A549 (cell line): ENCODE results near the gene PTPRN2. TPM values are rescaled to one million over a fixed set of nuclear protein-coding genes. Genes with fewer than 3 reads are reported as not detected.

Experiments used
- ATAC-seq, 2 experiments: fragments of 200-7000 bp in 1 of 2; fragments of >200 bp in 1 of 2; cut with Nextera tagmentation in 1 of 2; cut with Tn5 transposase in 1 of 2; 3 replicates each; pipeline versions ENCODE4 v1.8.0 to v1.9.1; 2018 to 2020; ENCODE audit warnings: mild to moderate bottlenecking in 1 of 2, moderate library complexity in 1 of 2
- CTCF ChIA-PET: fragments of 300-600 bp; sonication (Branson Sonifier 250); formaldehyde crosslinking; extraction: SDS; loops from one replicate; lab custom pipeline; 2021; ENCODE audit warnings: antibody characterized with exemption, inconsistent platforms; lab: Yijun Ruan, JAX
- POLR2A ChIA-PET: fragments of 350-600 bp; formaldehyde crosslinking; extraction: SDS; loops from one replicate; lab custom pipeline; 2021; ENCODE audit warnings: antibody characterized with exemption, inconsistent platforms; lab: Yijun Ruan, JAX
- DNase-seq, 2 experiments: peaks; one replicate each; pipeline versions ENCODE4 v3.0.0 to v3.0.0-alpha.2; 2011 to 2016; ENCODE audit warnings: low read depth in 1 of 2, low spot score in 1 of 2
- FAIRE-seq: peaks from 2 replicates; lab custom pipeline; 2011; peaks lifted over from hg19 to GRCh38; lab: Jason Lieb, UNC
- H3K27ac ChIP-seq, 2 experiments: fragments of >200 bp; sonication (Bioruptor Twin); formaldehyde crosslinking; 3 replicates each; pipeline ENCODE4 v1.5.1; 2016 to 2017
- H3K4me1 ChIP-seq: fragments of >200 bp; sonication (Bioruptor Twin); formaldehyde crosslinking; 3 replicates; pipeline ENCODE4 v1.6.1; 2016
- H3K4me2 ChIP-seq: fragments of >200 bp; sonication (Bioruptor Twin); formaldehyde crosslinking; 3 replicates; pipeline ENCODE4 v1.6.1; 2016
- H3K4me3 ChIP-seq: fragments of >200 bp; sonication (Bioruptor Twin); formaldehyde crosslinking; 3 replicates; pipeline ENCODE4 v1.5.1; 2016
- H3K9me3 ChIP-seq: fragments of >200 bp; sonication (Bioruptor Twin); formaldehyde crosslinking; 3 replicates; pipeline ENCODE4 v1.6.1; 2016
- BCL3 ChIP-seq: fragments of >200 bp; sonication (Bioruptor Twin); formaldehyde crosslinking; IDR thresholded peaks from 3 replicates; pipeline ENCODE4 v1.6.1; 2016
- CBX8 ChIP-seq: fragments of 200-600 bp; sonication (generic); IDR thresholded peaks from 2 replicates; pipeline ENCODE4 v1.6.1; 2016
- CHD2 ChIP-seq: fragments of 150-350 bp; IDR thresholded peaks from 2 replicates; pipeline ENCODE4 v1.6.1; 2014; ENCODE audit warnings: low read length; ENCODE audit not compliant: partially characterized antibody
- ESRRA ChIP-seq: fragments of 150-350 bp; IDR thresholded peaks from 2 replicates; pipeline ENCODE4 v1.6.1; 2014; ENCODE audit warnings: mild to moderate bottlenecking, low read length, borderline replicate concordance
- FOXS1 ChIP-seq: fragments of 250-450 bp; sonication (Bioruptor Pico); IDR thresholded peaks from 2 replicates; pipeline ENCODE4 v1.5.0; 2020; ENCODE audit warnings: mild to moderate bottlenecking, moderate library complexity
- GATA3 ChIP-seq: IDR thresholded peaks from 2 replicates; pipeline ENCODE4 v1.6.1; 2012; ENCODE audit warnings: borderline replicate concordance
- HDAC2 ChIP-seq: fragments of 200-600 bp; sonication (generic); IDR thresholded peaks from 2 replicates; pipeline ENCODE4 v1.6.1; 2016
- HES2 ChIP-seq: fragments of >200 bp; sonication (Bioruptor Twin); formaldehyde crosslinking; IDR thresholded peaks from 2 replicates; pipeline ENCODE4 v1.6.1; 2016
- HMGXB4 ChIP-seq: fragments of 250-450 bp; sonication (Bioruptor Pico); IDR thresholded peaks from 2 replicates; pipeline ENCODE4 v1.5.0; 2021; ENCODE audit warnings: mild to moderate bottlenecking, moderate library complexity, borderline replicate concordance
- HOXB13 ChIP-seq: fragments of 250-450 bp; sonication (Bioruptor Pico); IDR thresholded peaks from 2 replicates; pipeline ENCODE4 v1.5.0; 2020; ENCODE audit warnings: low read depth, mild to moderate bottlenecking, moderate library complexity
- JUNB ChIP-seq: fragments of >200 bp; sonication (Bioruptor Twin); formaldehyde crosslinking; IDR thresholded peaks from 2 replicates; pipeline ENCODE4 v1.6.1; 2016
- KDM5A ChIP-seq: fragments of 200-600 bp; sonication (generic); IDR thresholded peaks from 2 replicates; pipeline ENCODE4 v1.6.1; 2016; ENCODE audit warnings: antibody characterized with exemption, mild to moderate bottlenecking
- MAFK ChIP-seq: fragments of 450-650 bp; IDR thresholded peaks from 2 replicates; pipeline ENCODE4 v1.6.1; 2014; ENCODE audit not compliant: partially characterized antibody
- MAZ ChIP-seq: fragments of 150-350 bp; IDR thresholded peaks from 2 replicates; pipeline ENCODE4 v1.6.1; 2014; ENCODE audit warnings: antibody characterized with exemption, low read depth, low read length, borderline replicate concordance
- MYC ChIP-seq: IDR thresholded peaks from 2 replicates; pipeline ENCODE4 v1.6.1; 2012; ENCODE audit warnings: mild to moderate bottlenecking, inconsistent platforms, low read length, improper control_type of control experiment, borderline replicate concordance
- NPAS2 ChIP-seq: fragments of 250-450 bp; sonication (Bioruptor Pico); IDR thresholded peaks from 2 replicates; pipeline ENCODE4 v1.8.0; 2022; ENCODE audit warnings: mild to moderate bottlenecking, moderate library complexity, borderline replicate concordance
- PHF8 ChIP-seq: fragments of 200-600 bp; sonication (generic); IDR thresholded peaks from 2 replicates; pipeline ENCODE4 v1.6.1; 2016; ENCODE audit warnings: low read depth, mild to moderate bottlenecking, antibody characterized with exemption, moderate library complexity, borderline replicate concordance
- RCOR1 ChIP-seq: fragments of 150-350 bp; IDR thresholded peaks from 2 replicates; pipeline ENCODE4 v1.6.1; 2014; ENCODE audit warnings: antibody characterized with exemption, low read length, low read depth
- RNF2 ChIP-seq: fragments of 200-600 bp; sonication (generic); IDR thresholded peaks from 2 replicates; pipeline ENCODE4 v1.6.1; 2016; ENCODE audit warnings: low read depth, mild to moderate bottlenecking, antibody characterized with exemption, moderate library complexity, borderline replicate concordance
- ZSCAN20 ChIP-seq: fragments of 250-450 bp; sonication (Bioruptor Pico); IDR thresholded peaks from 2 replicates; pipeline ENCODE4 v1.8.0; 2022; ENCODE audit warnings: mild to moderate bottlenecking, moderate library complexity
- WGBS: methylation state at CpG from one replicate; pipeline ENCODE4 v1.1.6; 2017; ENCODE audit errors: missing lambda C conversion rate; 5-methylcytosine and 5-hydroxymethylcytosine counted together
- polyA plus RNA-seq, 4 experiments: library from polyadenylated mRNA; depleted of rRNA in 3 of 4; stranded (reverse); fragments of >200 nt; fragmentation: RNase III in 1 of 4; extraction: RNeasy Plus Mini Kit Qiagen cat#74134 plus additional on column Dnase treatment in 1 of 4; gene quantifications; 2 replicates in 3 of 4; 3 replicates in 1 of 4; pipeline ENCODE4 v1.2.3, GENCODE V29; 2011 to 2017

Gene PTPRN2
- polyA plus RNA-seq, 2 of the 4 experiments (the other 2 are of a cell fraction): 0.41 to 1.2 TPM

GRCh38 chr7:157548691-157549303, 1038.8 kb downstream of the PTPRN2 start (continued):
- no peak for TF ChIP-seq HMGXB4 (CRISPR knock-in tag)
- TF ChIP-seq MYC: no peak

GRCh38 chr7:157547611-157548010, 1040.0 kb downstream of the PTPRN2 start:
- ChIA-PET CTCF (no interaction called here), POLR2A (no interaction called here)
- no peak overlapping the region for H3K4me2 ChIP-seq
- no peak overlapping the region for H3K4me3 ChIP-seq
- no peak overlapping the region for H3K27ac ChIP-seq
- FAIRE-seq (no peak), DNase-seq (no peak), ATAC-seq (no peak)
- no peaks in the 10 kb centered on the region for H3K9me3 ChIP-seq
- no peaks in the 10 kb centered on the region for H3K4me1 ChIP-seq
- 76% methylated on average over 23 of the region's 23 CpGs for WGBS
- TF ChIP-seq GATA3: no peak
- TF ChIP-seq MAZ: no peak
- no peak for TF ChIP-seq FOXS1 (CRISPR knock-in tag)
- no peak for TF ChIP-seq NPAS2 (CRISPR knock-in tag)
- no peak for TF ChIP-seq HES2
- TF ChIP-seq HOXB13: no peak
- no peak for TF ChIP-seq MYC
- TF ChIP-seq CBX8: no peak
- no peak for TF ChIP-seq MAFK
- no peak for TF ChIP-seq JUNB
- TF ChIP-seq CHD2: no peak

GRCh38 chr7:157547102-157547501, 1040.5 kb downstream of the PTPRN2 start:
- no peak overlapping the region for H3K4me3 ChIP-seq
- H3K4me2 ChIP-seq: no peak overlapping the region
- no peak for FAIRE-seq
- ChIA-PET POLR2A (no interaction called here), CTCF (no interaction called here)
- H3K4me1 ChIP-seq: no peaks in the 10 kb centered on the region
- 47% methylated on average over 7 of the region's 7 CpGs for WGBS
- no peak overlapping the region for H3K27ac ChIP-seq
- H3K9me3 ChIP-seq: no peaks in the 10 kb centered on the region
- DNase-seq: no peak
- TF ChIP-seq CBX8 (no peak), RCOR1 (no peak), ZSCAN20 (CRISPR knock-in tag) (no peak), MAFK (no peak), RNF2 (no peak), BCL3 (no peak), ESRRA (no peak), HDAC2 (no peak), KDM5A (no peak), PHF8 (no peak)
- no peak for ATAC-seq
